ENCODE data around the gene DNM1.

- no peak for TF ChIP-seq CTCF (IDR thresholded peaks at IDR 0.05; ENCODE audit: low read length)
- no peak for TF ChIP-seq EZH2 (IDR thresholded peaks at IDR 0.05; ENCODE audit: borderline replicate concordance, low read length)
These were observed 72.2 kb downstream of the DNM1 start, which contains the start of gene GOLGA2 for GRCh38 chr9:128275198-128276007.

Data from OCI-LY1 (cell line).